GM18517 (cell line): ENCODE results near the gene XRCC5.
A peak's percentile ranks its signal among the peaks of the same experiment; 100 is the strongest.

Source experiments
- ATAC-seq: cut with Tn5 transposase; IDR thresholded peaks from one replicate; pipeline ENCODE4 v1.9.1; 2021; ENCODE audit warnings: mild to moderate bottlenecking, moderate library complexity; ENCODE audit not compliant: unreplicated experiment

The XRCC5 gene

GRCh38 chr2:216222650-216223352, 113.7 kb downstream of the XRCC5 start:
- ATAC-seq, result peak; percentile 79

GRCh38 chr2:216224388-216224787, 115.2 kb downstream of the XRCC5 start:
- ATAC-seq, result no peak

GRCh38 chr2:216229277-216229914, 120.2 kb downstream of the XRCC5 start:
- ATAC-seq, result no peak

- no peak for ATAC-seq
Measured at GRCh38 chr2:216231867-216232266, 122.7 kb downstream of the XRCC5 start.

- no peak for ATAC-seq
Measured at GRCh38 chr2:216232721-216233120, 123.6 kb downstream of the XRCC5 start.

- ATAC-seq, result no peak
Measured at GRCh38 chr2:216233281-216233995, 124.3 kb downstream of the XRCC5 start.

GRCh38 chr2:216234106-216234505, 125.0 kb downstream of the XRCC5 start:
- ATAC-seq, result no peak

GRCh38 chr2:216235462-216235861, 126.3 kb downstream of the XRCC5 start:
- no peak for ATAC-seq

- no peak for ATAC-seq
Measured at GRCh38 chr2:216235896-216236295, 126.7 kb downstream of the XRCC5 start.

- ATAC-seq, result no peak
Measured at GRCh38 chr2:216236486-216236885, 127.3 kb downstream of the XRCC5 start.

- no peak for ATAC-seq
Measured at GRCh38 chr2:216242365-216242764, 133.2 kb downstream of the XRCC5 start.

GRCh38 chr2:216243026-216243425, 133.9 kb downstream of the XRCC5 start:
- ATAC-seq, result no peak

GRCh38 chr2:216245391-216245975, 136.3 kb downstream of the XRCC5 start:
- no peak for ATAC-seq

- no peak for ATAC-seq
Measured at GRCh38 chr2:216246766-216247165, 137.6 kb downstream of the XRCC5 start.
